HG02759 (cell line): ENCODE data around the gene RRN3.
"Not testable (repeated sequence)": the region's sequence is repeated elsewhere in the genome, so short reads cannot be mapped to it uniquely, and the experiment has no call there.

Experiments
- ATAC-seq: cut with Tn5 transposase; IDR thresholded peaks from one replicate; pipeline ENCODE4 v1.9.1; 2021; ENCODE audit warnings: mild to moderate bottlenecking, moderate library complexity; ENCODE audit not compliant: unreplicated experiment

Gene RRN3

GRCh38 chr16:15093955-15094827, at the start of gene RRN3:
RRN3 (minus strand) TSS chr16:15094272; CDS start chr16:15094233, 39 bp downstream.
- ATAC-seq = peak; percentile 100

GRCh38 chr16:15143601-15144091, 49.6 kb upstream of the RRN3 start:
- ATAC-seq = not testable (repeated sequence)

- ATAC-seq = not testable (repeated sequence)
Observed at GRCh38 chr16:15142891-15143600, 49.0 kb upstream of the RRN3 start.

- not testable (repeated sequence) for ATAC-seq
Observed at GRCh38 chr16:15142107-15142890, 48.2 kb upstream of the RRN3 start.

GRCh38 chr16:15141586-15141985, 47.5 kb upstream of the RRN3 start:
- no peak for ATAC-seq

- not testable (repeated sequence) for ATAC-seq
Observed at GRCh38 chr16:15140444-15141365, 46.6 kb upstream of the RRN3 start.

DNA sequence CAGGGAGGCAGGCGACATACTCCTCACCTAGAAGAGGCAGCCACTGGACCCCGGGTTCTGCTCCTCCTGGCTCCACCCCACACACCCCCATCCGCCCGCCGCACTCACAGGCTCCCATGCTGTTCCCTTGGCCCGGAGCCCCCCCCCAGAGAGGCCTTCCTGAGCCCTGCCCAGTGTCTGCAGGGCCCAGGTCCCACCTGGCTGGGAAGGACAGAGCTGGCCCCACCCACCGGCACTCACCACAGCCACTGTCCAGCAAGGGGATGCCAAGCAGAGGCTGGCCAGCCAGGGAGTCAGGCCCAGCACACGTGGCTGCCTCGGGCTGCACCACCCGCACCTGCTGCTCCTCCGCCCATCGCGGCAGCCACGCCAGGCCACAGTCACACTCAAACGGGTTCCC, 43.4 kb upstream of the RRN3 start:
- ATAC-seq = not testable (repeated sequence)

GRCh38 chr16:15135483-15136360, 41.6 kb upstream of the RRN3 start:
- ATAC-seq = not testable (repeated sequence)

DNA sequence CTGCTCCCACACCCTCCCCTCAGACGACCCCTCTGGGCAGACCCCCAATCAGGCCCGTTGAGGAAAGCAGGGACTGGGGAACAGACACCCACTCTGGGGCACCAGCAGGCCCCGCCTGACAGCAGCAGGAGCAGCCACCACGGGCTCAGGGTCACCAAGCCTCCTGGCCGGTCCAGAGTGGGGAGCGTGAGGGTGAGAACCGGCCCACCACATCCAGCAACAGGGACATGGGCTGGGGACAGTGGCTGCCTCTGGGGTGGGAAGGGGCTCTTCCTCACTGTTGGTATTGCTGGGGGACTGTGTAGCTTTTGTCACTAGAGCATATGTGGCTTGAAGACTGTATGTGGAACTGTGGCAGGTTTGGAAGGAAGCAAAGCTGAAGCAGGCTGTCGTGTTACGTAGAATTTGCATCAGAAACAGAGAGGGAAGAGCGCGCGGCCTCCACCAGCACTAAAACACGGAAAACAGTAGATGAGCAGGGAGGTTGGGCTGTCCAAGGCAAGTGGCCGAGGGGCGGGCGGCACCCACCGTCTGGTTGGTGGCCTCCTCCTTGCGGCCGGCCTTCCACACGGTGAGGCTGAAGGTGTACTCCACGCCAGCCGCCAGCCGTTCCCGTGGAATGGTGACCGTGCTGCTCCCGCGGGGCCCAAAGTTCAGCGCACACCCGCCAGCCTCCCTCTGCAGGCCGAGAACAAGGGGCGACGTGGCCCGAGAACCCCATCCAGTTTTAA, 40.8 kb upstream of the RRN3 start:
- not testable (repeated sequence) for ATAC-seq

DNA sequence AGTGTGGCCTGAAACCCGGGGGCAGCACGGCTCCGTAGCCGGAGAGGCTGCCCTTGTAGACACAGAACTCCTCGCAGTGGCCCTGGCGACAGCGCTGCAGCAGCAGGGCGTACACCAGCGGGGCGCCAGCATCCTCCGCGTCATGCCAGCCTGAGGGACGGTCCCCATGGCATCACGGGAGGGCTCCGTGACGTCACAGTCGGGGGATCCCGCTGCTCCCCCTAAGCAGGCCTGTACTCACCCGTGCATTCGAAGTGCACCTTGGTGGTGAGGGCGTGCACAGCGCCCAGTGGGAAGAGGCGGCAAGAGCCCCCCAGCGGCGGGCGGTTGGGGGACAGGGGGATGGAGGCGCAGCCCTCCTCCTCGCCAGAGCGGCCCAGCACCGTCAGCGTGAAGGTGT, 39.5 kb upstream of the RRN3 start:
- ATAC-seq = not testable (repeated sequence)

GRCh38 chr16:15132719-15133428, 38.8 kb upstream of the RRN3 start:
- ATAC-seq = not testable (repeated sequence)

DNA sequence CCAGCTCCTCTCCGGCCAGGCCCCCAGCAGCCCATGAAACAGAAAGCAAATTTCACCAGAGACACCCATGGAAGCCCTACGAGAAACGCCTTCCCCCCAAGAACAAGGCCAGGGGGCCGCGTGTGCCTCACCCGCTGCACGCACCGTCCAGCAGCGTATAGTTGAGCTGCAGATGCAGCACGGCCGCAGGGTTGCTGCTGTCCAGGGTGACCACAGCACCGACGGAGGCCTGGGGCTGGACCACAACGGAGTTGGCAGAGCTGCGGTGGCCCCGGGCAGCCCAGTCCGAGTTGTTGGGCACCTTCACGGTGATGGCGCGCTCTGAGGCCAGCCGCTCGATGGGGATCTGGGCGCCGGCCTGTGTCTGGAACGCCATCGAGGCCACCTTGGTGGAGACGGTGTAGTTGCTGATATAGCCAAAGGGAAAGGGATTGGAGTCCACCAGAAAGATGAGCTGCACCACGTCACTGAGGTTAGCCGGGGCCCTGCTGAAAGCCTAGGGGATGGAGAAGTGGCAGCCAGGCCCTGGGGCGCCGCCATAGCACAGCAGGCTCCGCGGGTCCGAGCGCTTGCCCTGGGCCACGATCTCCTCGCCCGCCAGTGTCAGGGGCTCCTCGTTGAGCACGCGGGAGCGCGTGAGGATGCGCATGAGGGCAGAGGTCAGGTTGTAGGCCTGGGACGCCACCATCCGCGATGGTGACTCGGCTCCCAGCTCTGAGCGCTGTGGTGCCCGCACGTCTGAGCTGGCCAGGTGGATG, 37.0 kb upstream of the RRN3 start:
- ATAC-seq = not testable (repeated sequence)

DNA sequence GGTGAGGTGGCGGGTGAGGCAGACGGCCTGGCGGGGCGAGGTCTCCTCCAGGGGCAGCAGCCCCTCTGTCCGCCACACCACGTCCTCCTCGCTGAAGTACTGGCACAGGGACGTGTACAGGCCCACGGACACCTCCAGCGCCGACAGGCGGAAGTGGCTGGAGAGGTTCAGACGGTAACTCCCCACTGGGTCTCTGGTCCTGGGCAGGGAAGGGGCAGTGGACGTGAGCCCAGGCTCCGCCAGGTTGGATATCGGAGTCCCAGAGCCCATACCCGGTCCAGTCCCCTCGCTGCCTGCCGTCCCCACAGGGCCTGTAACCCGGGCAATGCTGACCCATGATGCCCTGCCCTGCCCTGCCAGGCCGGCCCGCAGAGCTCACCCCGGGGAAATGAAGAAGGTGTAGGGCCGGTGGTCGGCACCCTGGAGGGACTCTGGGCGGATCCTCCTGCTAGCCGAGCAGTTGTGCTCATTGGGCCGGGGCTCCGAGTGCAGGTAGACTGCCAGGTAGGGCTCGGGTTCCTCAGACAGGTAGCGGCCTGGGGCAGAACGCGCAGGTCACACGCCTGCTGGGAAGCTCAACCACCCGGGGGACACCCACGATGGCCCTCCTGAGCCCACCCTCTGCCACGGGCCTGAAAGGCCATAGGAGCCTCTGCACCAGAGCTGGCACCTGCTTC, 36.3 kb upstream of the RRN3 start:
- ATAC-seq = not testable (repeated sequence)

- ATAC-seq = not testable (repeated sequence)
Observed at GRCh38 chr16:15127641-15128425, 33.8 kb upstream of the RRN3 start.

DNA sequence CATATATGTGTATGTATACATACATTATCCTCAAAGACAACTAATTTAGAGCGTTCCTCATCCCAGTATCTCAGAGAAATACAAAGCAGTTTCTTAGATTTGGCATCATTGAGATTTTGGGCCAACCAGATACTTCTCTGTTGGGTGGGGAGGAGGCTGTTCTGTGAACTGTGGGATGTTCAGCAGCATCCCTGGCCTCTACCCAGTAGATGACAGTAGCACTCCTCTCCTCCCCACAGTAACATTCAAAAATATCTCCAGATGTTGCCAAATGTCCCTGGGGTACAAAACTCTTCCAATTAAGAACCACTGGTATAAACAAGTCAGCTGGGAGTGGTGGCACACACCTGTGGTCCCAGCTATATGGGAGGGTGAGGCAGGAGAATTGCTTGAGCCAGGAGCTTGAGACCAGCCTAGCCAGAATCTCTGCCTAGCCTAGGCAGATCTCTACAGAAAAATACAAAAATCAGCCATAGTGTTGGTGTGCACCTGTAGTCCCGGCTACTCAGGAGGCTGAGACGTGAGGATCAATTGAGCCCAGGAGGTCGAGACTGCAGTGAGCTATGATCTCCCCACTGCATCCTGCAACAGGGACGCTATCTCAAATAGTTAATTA, 6.4 kb upstream of the RRN3 start:
- ATAC-seq = not testable (repeated sequence)
